ENCODE measurements around the gene PTPN2. TPM values are rescaled to one million over a fixed set of nuclear protein-coding genes. Genes with fewer than 3 reads are reported as not detected.

Gene PTPN2
- polyA plus RNA-seq, 1 donor from 2014 or later, result 45.7 TPM

GRCh38 chr18:12748671-12749070 is 135.4 kb downstream of the PTPN2 start:
- Histone ChIP-seq H3K4me3 (ENCODE audit: low read length) (no peak overlapping the region), H3K4me2 (ENCODE audit: low read length) (no peak overlapping the region), H3K36me3 (ENCODE audit: insufficient read depth, low read length) (no peaks in the 10 kb centered on the region), H3K9me2 (ENCODE audit: insufficient read depth, low read length) (no peaks in the 10 kb centered on the region), H2AFZ (ENCODE audit: low read depth, low read length) (no peak overlapping the region), H3K27ac (ENCODE audit: low read length) (no peak overlapping the region), H3K79me2 (replicated peaks; ENCODE audit: insufficient read depth, low read length) (no peaks in the 10 kb centered on the region), H3F3A (ENCODE audit: insufficient read depth, low read length, poor library complexity, severe bottlenecking) (no peaks in the 10 kb centered on the region), H3K9ac (ENCODE audit: low read length) (no peak overlapping the region), H3K27me3 (ENCODE audit: insufficient read depth, low read depth, low read length) (no peaks in the 10 kb centered on the region), H3K9me3 (ENCODE audit: low read length) (no peaks in the 10 kb centered on the region), H4K20me1 (ENCODE audit: insufficient read depth) (no peaks in the 10 kb centered on the region)
- no peak for TF ChIP-seq POLR2AphosphoS5 (IDR thresholded peaks at IDR 0.05)
- TF ChIP-seq EZH2 (IDR thresholded peaks at IDR 0.05; ENCODE audit: borderline replicate concordance, insufficient read depth, low read length, poor library complexity, severe bottlenecking), result no peak
- TF ChIP-seq SMC3 (conservative IDR thresholded peaks at IDR 0.05; ENCODE audit: poor library complexity), result no peak
- TF ChIP-seq TAF1 (IDR thresholded peaks at IDR 0.05; ENCODE audit: low read depth), result no peak
- no peak for TF ChIP-seq EP300 (conservative IDR thresholded peaks at IDR 0.05; ENCODE audit: poor library complexity, severe bottlenecking)
- TF ChIP-seq CTCF (IDR thresholded peaks at IDR 0.05; ENCODE audit: poor library complexity, severe bottlenecking), result no peak
- no peak for TF ChIP-seq MXI1 (conservative IDR thresholded peaks at IDR 0.05; ENCODE audit: poor library complexity, severe bottlenecking)
- TF ChIP-seq REST (IDR thresholded peaks at IDR 0.05; ENCODE audit: borderline replicate concordance), result no peak
- no peak for TF ChIP-seq RAD21 (conservative IDR thresholded peaks at IDR 0.05)

- Histone ChIP-seq H3K4me3 (ENCODE audit: low read length) (no peak overlapping the region), H3K27me3 (ENCODE audit: insufficient read depth, low read depth, low read length) (no peaks in the 10 kb centered on the region), H3K9me3 (ENCODE audit: low read length) (no peaks in the 10 kb centered on the region), H3K27ac (ENCODE audit: low read length) (no peak overlapping the region), H3K4me2 (ENCODE audit: low read length) (no peak overlapping the region), H3K79me2 (replicated peaks; ENCODE audit: insufficient read depth, low read length) (no peaks in the 10 kb centered on the region), H3K36me3 (ENCODE audit: insufficient read depth, low read length) (no peaks in the 10 kb centered on the region), H2AFZ (ENCODE audit: low read depth, low read length) (no peak overlapping the region), H3F3A (ENCODE audit: insufficient read depth, low read length, poor library complexity, severe bottlenecking) (no peaks in the 10 kb centered on the region), H4K20me1 (ENCODE audit: insufficient read depth) (no peaks in the 10 kb centered on the region), H3K9me2 (ENCODE audit: insufficient read depth, low read length) (no peaks in the 10 kb centered on the region), H3K9ac (ENCODE audit: low read length) (no peak overlapping the region)
- TF ChIP-seq SMC3 (conservative IDR thresholded peaks at IDR 0.05; ENCODE audit: poor library complexity) (no peak), RAD21 (conservative IDR thresholded peaks at IDR 0.05) (no peak), TAF1 (IDR thresholded peaks at IDR 0.05; ENCODE audit: low read depth) (no peak), EZH2 (IDR thresholded peaks at IDR 0.05; ENCODE audit: borderline replicate concordance, insufficient read depth, low read length, poor library complexity, severe bottlenecking) (no peak), POLR2AphosphoS5 (IDR thresholded peaks at IDR 0.05) (no peak), REST (IDR thresholded peaks at IDR 0.05; ENCODE audit: borderline replicate concordance) (no peak), EP300 (conservative IDR thresholded peaks at IDR 0.05; ENCODE audit: poor library complexity, severe bottlenecking) (no peak), MXI1 (conservative IDR thresholded peaks at IDR 0.05; ENCODE audit: poor library complexity, severe bottlenecking) (no peak), CTCF (IDR thresholded peaks at IDR 0.05; ENCODE audit: poor library complexity, severe bottlenecking) (no peak)
Observed at GRCh38 chr18:12747530-12748315, 136.3 kb downstream of the PTPN2 start.

Data from neural cell (in vitro differentiated cells).